ENCODE data around the gene RHBDL3.

Gene RHBDL3

GRCh38 chr17:32266389-32267301, 1.0 kb downstream of the RHBDL3 start:
- no peak for DNase-seq (ENCODE audit: low spot score)

GRCh38 chr17:32267690-32268205, 2.1 kb downstream of the RHBDL3 start:
- DNase-seq (ENCODE audit: low spot score): no peak

- DNase-seq (ENCODE audit: low spot score): no peak
These were observed 3.2 kb downstream of the RHBDL3 start for GRCh38 chr17:32268734-32269288.

GRCh38 chr17:32269377-32269776, 3.7 kb downstream of the RHBDL3 start:
- no peak for DNase-seq (ENCODE audit: low spot score)

GRCh38 chr17:32271844-32272243, 6.2 kb downstream of the RHBDL3 start:
- DNase-seq (ENCODE audit: low spot score): no peak

GRCh38 chr17:32274101-32274500, 8.5 kb downstream of the RHBDL3 start:
- no peak for DNase-seq (ENCODE audit: low spot score)

GRCh38 chr17:32274643-32275042, 9.0 kb downstream of the RHBDL3 start:
- DNase-seq (ENCODE audit: low spot score): no peak

- DNase-seq (ENCODE audit: low spot score): no peak
These were observed 9.7 kb downstream of the RHBDL3 start for GRCh38 chr17:32275060-32276042.

- no peak for DNase-seq (ENCODE audit: low spot score)
These were observed 10.6 kb downstream of the RHBDL3 start for GRCh38 chr17:32276171-32276601.

GRCh38 chr17:32277284-32277683, 11.7 kb downstream of the RHBDL3 start:
- DNase-seq (ENCODE audit: low spot score): no peak

- no peak for DNase-seq (ENCODE audit: low spot score)
These were observed 13.2 kb downstream of the RHBDL3 start for GRCh38 chr17:32278815-32279214.

GRCh38 chr17:32279891-32280716, 14.5 kb downstream of the RHBDL3 start:
- no peak for DNase-seq (ENCODE audit: low spot score)

GRCh38 chr17:32281011-32281451, 15.4 kb downstream of the RHBDL3 start:
- no peak for DNase-seq (ENCODE audit: low spot score)

GRCh38 chr17:32283745-32284201, 18.1 kb downstream of the RHBDL3 start:
- DNase-seq (ENCODE audit: low spot score): no peak

- no peak for DNase-seq (ENCODE audit: low spot score)
These were observed 19.7 kb downstream of the RHBDL3 start for GRCh38 chr17:32285306-32285705.

- DNase-seq (ENCODE audit: low spot score): no peak
These were observed 20.3 kb downstream of the RHBDL3 start for GRCh38 chr17:32285746-32286517.

GRCh38 chr17:32286518-32286900, 20.9 kb downstream of the RHBDL3 start:
- no peak for DNase-seq (ENCODE audit: low spot score)

GRCh38 chr17:32287804-32288511, 22.3 kb downstream of the RHBDL3 start:
- DNase-seq (ENCODE audit: low spot score): no peak

- DNase-seq (ENCODE audit: low spot score): no peak
These were observed 23.0 kb downstream of the RHBDL3 start for GRCh38 chr17:32288615-32289014.
